ENCODE results near the gene USP47. TPM values are rescaled to one million over a fixed set of nuclear protein-coding genes. Genes with fewer than 3 reads are reported as not detected.

The USP47 gene
- total and polyA plus RNA-seq, 7 donors = 31.3 to 132 (median 78.9) TPM

- Histone ChIP-seq H3K4me3 (no peak overlapping the region), H3K27me3 (ENCODE audit: insufficient read depth in 3 of 3, low read length in 2 of 3) (no peaks in the 10 kb centered on the region), H3K27ac (no peak overlapping the region), H3K4me1 (peaks cover 27% of the 10 kb centered on the region), H3K36me3 (ENCODE audit: insufficient read depth in 1 of 2, low read depth in 1 of 2) (no peaks in the 10 kb centered on the region), H3K9me3 (no peaks in the 10 kb centered on the region)
- WGBS, 3 donors = 62 to 83% (median 69%) methylated on average over 3 of the region's 3 CpGs
- no peak for TF ChIP-seq CTCF (IDR thresholded peaks at IDR 0.05)
- DNase-seq (no peak), ATAC-seq (peak in 2 of 4 donors; percentile 1 to 2)
- intact Hi-C loops (cut with DNase I) = no loop called here
Measured at GRCh38 chr11:11972730-11973341, 131.1 kb downstream of the USP47 start.

- H3K27ac ChIP-seq = no peak overlapping the region
- peaks cover 27% of the 10 kb centered on the region for H3K4me1 ChIP-seq
- H3K36me3 ChIP-seq (ENCODE audit: insufficient read depth in 1 of 2, low read depth in 1 of 2) = no peaks in the 10 kb centered on the region
- no peak overlapping the region for H3K4me3 ChIP-seq
- no peaks in the 10 kb centered on the region for H3K27me3 ChIP-seq (ENCODE audit: insufficient read depth in 3 of 3, low read length in 2 of 3)
- intact Hi-C loops (cut with DNase I) = no loop called here
- H3K9me3 ChIP-seq = no peaks in the 10 kb centered on the region
- WGBS, 3 donors = 4 to 8% (median 8%) methylated on average over 8 of the region's 8 CpGs
- no peak for TF ChIP-seq CTCF (IDR thresholded peaks at IDR 0.05)
- ATAC-seq (peak; percentile 68 to 82 (median 78)), DNase-seq (peak; percentile 60 to 73)
Measured at GRCh38 chr11:11973361-11973800, 131.6 kb downstream of the USP47 start.

- WGBS, 3 donors = 32 to 69% (median 52%) methylated on average over 4 of the region's 4 CpGs
- intact Hi-C loops (cut with DNase I) = no loop called here
- Histone ChIP-seq H3K27ac (no peak overlapping the region), H3K4me3 (no peak overlapping the region), H3K27me3 (ENCODE audit: insufficient read depth in 3 of 3, low read length in 2 of 3) (no peaks in the 10 kb centered on the region), H3K36me3 (ENCODE audit: insufficient read depth in 1 of 2, low read depth in 1 of 2) (no peaks in the 10 kb centered on the region), H3K4me1 (peaks cover 27% of the 10 kb centered on the region), H3K9me3 (no peaks in the 10 kb centered on the region)
- no peak for DNase-seq
- peak in 2 of 4 donors; percentile 8 to 12 for ATAC-seq
- TF ChIP-seq CTCF (IDR thresholded peaks at IDR 0.05) = no peak
Measured at GRCh38 chr11:11973866-11974265, 132.1 kb downstream of the USP47 start.

- DNase-seq (peak in 1 of 2 donors; percentile 47), ATAC-seq (no peak)
- Histone ChIP-seq H3K9me3 (no peaks in the 10 kb centered on the region), H3K4me3 (no peak overlapping the region), H3K27ac (no peak overlapping the region), H3K4me1 (peaks cover 33% of the 10 kb centered on the region), H3K36me3 (ENCODE audit: insufficient read depth in 1 of 2, low read depth in 1 of 2) (no peaks in the 10 kb centered on the region), H3K27me3 (ENCODE audit: insufficient read depth in 3 of 3, low read length in 2 of 3) (no peaks in the 10 kb centered on the region)
- intact Hi-C loops (cut with DNase I) = no loop called here
- WGBS, 3 donors = 69 to 80% (median 72%) methylated on average over 11 of the region's 11 CpGs
- TF ChIP-seq CTCF (IDR thresholded peaks at IDR 0.05) = no peak
Measured at GRCh38 chr11:11975201-11976092, 133.7 kb downstream of the USP47 start.

Data from psoas muscle (tissue), 8 donors.